ENCODE measurements around the gene MED20.
A peak's percentile ranks its signal among the peaks of the same experiment; 100 is the strongest.

MED20 gene

DNA sequence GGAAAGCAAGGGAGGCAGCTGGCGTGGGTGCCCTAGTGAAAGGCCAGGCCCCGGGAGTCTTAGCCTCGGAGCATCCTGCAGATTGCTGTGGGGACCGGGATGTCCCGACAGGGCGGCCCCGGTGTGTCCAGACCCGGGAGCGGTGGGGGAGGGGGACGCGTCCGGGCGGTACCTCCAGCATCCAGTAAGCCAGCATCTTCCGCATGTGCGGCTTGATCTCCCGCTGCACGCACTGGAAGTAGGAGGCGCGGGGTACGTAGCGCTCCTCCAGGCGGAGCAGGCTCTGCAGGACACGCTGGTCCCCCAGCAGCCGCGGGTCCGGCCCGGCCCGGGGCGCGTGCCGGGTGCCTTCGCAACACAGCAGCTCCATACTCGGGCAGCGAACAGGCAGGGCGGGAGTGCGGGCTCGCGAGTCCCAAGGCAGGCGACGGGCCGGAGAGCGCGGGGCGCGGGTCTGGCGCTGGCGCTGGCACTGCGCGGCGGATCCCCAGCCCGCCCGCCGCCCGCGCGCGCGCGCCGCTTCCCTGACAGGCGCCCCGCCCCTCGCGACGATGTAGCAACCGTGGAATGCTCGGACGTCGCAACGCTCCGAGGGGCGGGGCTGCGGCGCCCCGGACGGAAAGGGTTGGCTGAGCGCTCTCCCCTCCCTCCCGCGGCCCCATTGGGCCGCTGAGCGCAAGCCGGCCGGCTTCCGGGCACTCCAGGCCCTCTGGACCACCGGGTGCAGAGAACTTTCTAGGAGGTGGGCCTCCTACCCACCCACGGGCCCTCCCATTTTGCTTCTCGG, 20.5 kb upstream of the MED20 start, which contains the start of gene CCND3:
CCND3 (minus strand) TSS at position 529 of the 787 bp plus-strand sequence; CDS start at position 370, 159 bp downstream.
- FAIRE-seq (peak; percentile 8), DNase-seq (ENCODE audit: insufficient read length, low spot score) (peak; percentile 91)

DNA sequence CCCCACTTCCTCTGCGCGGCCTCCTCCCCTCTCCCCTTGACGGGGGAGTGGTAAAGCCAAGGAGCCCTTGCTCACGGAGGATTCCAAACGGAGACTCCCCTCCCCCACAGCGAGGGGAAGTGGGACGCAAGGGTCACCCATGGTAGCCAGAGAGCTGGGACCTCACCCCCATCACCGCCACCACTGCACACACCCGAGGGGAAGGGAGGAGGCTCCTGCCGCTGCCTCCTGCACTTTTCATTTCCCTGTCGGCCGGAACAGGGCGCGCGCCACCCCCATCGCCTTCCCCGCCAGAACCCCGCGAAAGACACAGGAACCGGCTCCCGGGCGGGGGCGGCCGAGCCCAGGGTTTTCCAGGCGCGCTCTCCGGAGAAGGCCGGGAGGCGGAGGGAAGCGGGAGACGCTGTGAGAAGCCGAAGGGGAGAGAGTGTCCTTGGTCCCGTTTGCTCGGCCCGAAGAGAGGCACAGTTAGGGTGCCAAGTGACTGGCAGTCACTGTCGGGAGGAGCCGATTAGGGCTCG, 19.9 kb upstream of the MED20 start:
- FAIRE-seq (no peak), DNase-seq (ENCODE audit: insufficient read length, low spot score) (no peak)

DNA sequence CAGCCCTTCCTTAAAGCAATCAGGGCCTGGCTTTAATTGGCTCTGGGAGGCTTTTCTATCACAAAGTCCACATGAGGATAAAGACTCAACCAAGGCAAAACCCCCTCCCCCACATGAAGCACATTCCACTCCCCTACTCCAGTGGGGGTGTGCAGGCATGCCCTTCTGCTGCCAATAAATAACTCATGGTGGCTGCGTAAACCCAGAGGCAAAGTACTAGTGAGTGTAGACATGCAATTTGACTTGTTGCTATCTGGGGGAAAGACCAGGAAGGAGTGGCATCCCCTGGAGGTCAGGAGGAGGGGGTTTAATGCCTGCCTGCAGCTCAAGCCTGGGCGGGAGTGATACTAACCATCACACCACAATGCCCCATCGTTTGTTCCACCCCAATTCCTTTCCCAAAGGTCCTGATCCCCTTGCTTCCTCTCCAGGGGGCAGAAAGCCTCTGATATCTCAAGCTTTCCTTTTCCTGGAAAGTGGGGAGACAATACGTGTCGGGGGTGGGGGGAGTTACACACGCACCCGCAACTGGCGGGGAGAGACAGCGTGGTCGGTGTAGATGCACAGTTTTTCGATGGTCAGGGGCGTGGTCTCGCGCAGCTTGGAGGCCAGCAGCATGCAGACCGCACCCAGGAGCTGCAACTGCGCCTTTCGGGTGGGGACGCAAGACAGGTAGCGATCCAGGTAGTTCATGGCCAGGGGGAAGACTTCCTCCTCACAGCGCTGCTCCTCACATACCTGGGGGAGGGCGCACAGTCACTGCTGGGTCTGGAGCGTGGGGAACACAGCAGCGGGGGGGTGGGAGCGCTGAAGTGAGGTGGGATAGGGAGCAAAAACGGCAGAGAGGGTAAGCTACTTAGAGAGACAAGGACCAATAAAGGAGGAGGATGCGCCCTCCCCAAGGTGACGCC, 19.2 kb upstream of the MED20 start:
- no peak for DNase-seq (ENCODE audit: insufficient read length, low spot score)
- FAIRE-seq: no peak

DNA sequence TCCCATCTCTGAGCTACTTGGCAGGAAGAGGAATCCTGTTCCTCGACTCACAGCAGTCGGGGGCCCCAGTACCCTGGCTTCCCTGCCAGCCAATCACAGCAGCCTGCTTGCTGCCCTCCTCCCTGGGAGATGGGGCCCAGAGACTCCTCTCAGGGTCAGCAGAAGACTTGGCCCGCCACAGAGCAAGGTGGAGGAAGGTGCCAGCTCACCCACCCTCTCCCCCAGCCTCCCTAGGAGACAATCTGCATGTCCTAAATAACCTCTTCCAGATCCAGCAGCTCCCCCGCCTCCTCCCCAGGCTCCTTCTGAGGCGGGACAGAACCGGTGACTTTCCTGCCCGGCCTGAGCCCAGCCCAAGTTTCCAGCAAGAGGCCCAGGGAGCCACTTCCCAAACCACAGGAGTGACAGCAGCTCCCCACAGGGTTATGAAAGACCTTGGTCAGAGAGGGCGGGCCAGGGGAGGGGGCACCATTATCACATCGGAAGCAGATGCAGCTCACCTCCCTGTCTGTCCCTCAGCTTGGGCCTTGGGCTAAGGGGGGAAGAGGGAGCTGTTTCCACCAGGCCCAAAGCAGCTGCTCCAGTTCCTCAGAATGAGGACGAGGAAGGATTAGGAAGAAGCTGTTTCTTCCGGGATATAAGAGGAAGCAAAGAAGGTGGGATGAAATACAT, 18.4 kb upstream of the MED20 start:
- FAIRE-seq (no peak), DNase-seq (ENCODE audit: insufficient read length, low spot score) (no peak)

DNA sequence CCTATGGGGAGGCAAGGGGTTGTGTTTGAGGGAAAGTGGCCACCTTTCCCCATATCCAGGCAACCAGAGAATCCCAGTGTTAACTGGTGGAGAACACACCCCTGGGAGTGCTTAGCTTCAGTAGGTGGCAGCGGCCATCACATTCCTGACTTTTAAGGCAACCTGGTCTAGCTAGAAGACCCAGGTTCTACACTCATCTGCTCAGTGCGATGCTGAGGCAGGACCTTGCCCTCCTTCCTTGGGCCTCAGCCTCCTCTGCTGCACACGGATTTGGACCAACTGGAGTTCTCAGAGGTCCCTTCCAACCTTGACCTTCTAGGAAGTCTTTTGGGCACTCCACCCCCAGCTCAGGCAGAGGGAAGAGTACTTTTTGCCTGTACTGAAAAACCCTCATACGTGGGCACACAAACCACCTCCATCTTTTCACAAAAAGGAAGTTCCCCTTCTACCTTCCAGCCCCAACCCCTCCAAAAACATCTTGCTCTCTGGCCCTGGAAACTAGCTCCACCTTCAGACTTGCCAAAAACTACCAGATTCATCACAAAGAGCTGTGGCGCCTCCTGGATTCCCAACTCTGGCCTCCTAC, 17.7 kb upstream of the MED20 start:
- DNase-seq (ENCODE audit: insufficient read length, low spot score): no peak
- no peak for FAIRE-seq

DNA sequence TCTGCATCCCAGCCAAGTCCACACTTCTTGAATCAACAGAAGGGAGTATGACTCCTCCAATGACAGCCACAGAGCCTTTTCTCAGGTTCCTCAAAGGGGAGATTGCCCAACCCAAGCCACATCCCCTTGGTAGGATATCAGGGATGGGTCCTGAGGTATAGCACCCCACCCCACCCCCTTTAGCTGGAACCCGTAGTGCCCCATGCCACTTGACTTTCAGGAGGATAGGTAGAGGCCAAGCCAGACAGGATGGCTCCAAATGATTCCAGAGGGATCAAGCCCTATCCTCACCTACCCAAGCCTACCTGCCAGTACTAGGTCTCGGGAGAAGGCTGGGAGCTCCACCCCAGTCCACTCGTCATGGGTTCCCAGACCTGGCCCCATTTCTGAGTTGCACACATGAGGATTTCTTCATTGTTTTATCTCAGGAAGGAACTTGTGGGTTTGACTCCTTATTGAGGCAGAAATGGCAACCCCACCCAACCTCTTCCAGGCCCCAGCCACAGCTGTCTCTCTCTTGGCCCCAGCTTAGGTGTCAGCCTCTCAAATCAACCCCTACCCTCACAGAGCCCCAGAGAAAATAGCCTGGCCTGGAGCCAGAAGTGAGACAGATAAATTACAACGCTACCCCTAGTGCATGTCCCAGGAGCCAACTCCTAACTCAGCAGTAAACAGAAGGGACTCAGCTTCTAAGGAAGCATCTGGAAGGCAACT, 17.1 kb upstream of the MED20 start:
- DNase-seq (ENCODE audit: insufficient read length, low spot score): no peak
- FAIRE-seq: no peak

DNA sequence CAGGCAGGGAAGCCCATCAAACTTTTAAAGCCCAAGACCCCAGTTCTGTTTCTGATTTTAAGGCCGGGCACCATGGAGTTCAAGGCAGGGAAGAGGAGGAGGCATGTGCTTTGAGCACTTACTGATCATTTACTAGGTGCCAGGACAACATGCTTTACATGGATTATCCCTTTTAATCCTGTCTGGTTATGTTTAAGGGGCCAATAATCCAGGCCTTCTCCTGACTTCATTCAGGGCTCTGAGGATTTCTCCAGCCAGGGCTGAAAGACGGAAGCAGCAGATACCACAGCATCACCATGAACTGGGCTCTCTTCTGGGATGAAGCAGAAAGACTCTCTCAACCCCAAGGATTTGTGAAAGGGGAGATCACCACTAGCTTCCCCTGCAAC, 16.5 kb upstream of the MED20 start:
- no peak for FAIRE-seq
- no peak for DNase-seq (ENCODE audit: insufficient read length, low spot score)

DNA sequence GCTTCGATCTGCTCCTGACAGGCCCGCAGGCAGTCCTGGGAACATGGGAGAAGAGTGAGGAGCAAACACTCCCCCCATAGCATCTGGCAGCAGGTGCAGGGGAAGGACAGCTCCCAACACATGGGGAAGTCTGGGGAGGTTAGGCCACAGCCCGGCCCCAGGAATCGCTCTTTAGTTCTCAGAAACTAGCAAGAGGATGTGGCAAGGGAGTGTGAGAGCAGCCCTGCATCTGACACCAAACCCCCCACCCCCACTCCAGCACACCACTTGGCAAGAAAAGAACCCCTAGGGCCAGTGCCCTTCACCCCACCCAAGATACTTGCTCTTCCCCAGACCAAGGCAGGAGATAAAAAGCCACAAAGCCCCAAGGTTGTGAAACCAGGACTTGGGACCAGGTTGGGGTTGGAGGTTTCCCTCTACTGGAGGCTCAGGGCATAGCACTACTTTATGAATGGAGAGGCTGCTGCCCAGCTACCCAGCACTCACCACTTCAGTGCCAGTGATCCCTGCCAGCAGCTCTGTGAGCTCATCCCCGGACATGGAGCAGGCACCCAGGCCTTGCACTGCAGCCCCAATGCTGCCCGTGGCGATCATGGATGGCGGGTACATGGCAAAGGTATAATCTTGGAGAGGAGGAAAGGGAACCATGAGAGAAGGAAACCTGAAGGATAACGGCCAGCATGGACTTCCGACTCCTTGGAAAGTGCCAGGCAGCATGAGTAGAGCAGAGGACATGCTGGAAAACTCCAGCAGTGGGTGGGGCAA, 15.3 kb upstream of the MED20 start:
- peak; percentile 51 for DNase-seq (ENCODE audit: insufficient read length, low spot score)
- peak; percentile 76 for FAIRE-seq

DNA sequence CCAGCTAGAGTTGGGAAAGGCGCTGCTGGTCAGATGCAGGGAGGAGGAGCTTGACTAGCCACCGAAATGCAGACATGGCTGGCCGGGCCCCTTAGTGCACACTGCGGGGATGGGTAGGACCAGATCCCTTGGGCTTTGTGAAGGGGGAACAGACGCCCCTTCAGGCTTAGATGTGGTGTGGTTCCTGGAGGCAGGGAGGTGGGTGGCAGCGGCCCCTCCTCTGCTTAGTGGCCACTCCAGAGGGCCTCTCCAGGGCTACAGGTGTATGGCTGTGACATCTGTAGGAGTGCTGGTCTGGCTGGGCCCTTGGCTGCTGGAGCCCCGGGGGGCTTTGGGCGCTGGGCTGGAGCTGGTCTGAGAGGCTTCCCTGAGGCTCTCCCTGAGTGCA, 14.7 kb upstream of the MED20 start:
- no peak for FAIRE-seq
- no peak for DNase-seq (ENCODE audit: insufficient read length, low spot score)

DNA sequence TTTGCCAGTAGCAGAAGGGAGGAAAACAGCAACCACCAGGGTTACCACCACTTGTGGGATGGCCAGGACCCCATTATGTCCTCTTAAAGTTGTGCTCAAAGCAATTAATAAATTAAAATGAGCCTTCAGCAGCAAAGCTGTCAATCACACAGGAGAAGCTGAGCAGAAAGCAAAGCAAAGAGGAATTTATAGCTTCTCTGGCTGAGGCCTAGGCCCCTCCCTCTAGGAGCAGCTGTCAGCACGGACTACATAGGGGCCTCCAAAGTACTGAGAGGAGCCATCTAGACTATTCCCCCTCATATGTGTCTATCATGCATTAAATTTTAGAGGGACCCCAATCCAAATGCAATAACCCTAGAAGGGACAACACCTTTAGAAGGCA, 14.2 kb upstream of the MED20 start:
- no peak for DNase-seq (ENCODE audit: insufficient read length, low spot score)
- no peak for FAIRE-seq

DNA sequence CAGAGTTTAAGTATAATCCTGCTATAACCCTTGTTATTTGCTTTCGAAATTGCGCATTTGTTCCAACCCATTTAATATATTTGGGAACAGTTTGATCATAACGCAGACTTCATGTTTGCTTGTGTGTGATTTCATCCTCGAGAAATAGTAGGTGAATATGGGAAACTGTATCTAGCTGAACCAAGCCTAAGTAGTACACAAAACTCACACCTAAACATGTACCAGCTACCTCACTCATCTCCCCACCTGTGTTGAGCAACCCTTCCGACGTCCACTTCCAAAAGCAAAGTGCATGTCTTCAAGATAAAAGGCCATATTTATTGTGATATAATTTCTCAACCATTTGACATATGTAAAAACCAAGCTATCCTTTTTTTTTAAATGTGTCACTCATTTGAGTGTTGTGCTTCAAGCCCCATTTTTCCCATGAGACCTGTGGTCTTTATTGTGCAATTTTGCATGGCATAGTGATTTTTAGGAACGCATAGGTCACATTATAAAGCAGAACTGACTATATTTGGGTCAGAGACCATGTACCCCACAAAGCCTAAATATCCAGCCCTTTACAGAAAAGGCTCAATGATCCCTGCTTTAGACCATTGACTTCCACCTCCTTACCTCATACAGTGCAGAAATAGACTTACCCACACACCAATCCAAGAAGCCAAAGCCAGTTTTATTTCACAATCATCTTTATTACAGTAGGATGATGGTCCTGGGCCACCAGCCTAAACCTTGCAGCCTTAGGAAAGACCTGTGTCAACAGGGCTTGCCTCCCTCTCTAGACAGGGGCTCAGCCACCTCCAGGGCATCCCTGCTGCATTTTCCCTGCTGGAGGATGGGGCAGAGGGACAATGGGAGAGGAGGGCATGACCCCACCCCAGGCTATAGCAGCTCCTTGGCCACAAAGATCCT, 13.6 kb upstream of the MED20 start:
- no peak for FAIRE-seq

DNA sequence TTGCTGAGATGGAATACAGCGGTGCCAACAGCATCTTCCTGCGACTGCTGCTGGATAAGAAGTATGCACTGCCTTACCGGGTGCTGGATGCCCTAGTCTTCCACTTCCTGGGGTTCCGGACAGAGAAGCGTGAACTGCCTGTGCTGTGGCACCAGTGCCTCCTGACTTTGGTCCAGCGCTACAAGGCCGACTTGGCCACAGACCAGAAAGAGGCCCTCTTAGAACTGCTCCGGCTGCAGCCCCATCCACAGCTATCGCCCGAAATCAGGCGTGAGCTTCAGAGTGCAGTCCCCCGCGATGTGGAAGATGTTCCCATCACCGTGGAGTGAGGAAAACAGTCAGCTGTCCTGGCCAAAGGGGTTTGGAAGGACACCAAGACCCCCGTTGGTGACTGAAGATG, 11.4 kb upstream of the MED20 start:
- DNase-seq (ENCODE audit: insufficient read length, low spot score) (no peak), FAIRE-seq (no peak)

More for the DNA sequence above, 13.6 kb upstream of the MED20 start:
- no peak for DNase-seq (ENCODE audit: insufficient read length, low spot score)

DNA sequence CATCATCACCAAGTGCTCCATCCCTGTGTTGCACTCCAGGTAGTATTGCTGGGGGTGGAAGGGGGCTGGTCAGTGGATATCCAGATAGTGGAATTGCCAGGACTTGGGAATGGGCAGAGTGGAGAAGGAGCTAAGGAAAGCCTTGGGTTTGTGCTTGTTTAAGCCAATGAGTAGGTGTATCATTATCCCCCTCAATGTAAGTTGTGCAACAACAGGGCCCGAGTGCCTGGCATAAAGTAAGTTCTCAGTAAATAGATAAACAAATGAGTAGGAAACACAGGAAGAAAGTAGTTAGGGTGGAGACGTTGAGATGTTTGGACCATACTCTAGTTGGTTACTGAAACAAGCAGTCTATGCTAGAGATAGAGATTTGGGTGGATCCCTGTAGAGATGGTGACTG, 10.9 kb upstream of the MED20 start:
- DNase-seq (ENCODE audit: insufficient read length, low spot score) (no peak), FAIRE-seq (no peak)

DNA sequence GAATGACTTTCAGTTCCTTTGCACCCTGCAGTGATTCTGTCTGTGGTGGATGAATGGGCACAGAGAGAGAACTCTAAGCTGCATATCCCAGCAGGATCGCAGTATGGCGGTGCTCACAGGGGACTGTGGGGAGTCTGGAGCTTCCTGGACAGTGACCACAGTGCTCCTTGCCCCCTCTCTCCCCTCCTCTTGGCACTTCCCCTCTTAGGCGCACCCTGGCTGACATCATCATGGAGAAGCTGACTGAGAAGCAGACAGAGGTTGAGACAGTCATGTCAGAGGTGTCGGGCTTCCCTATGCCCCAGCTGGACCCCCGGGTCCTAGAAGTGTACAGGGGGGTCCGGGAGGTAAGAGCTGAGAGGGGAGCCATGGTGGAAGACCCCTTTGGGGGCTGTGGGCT, 9.0 kb upstream of the MED20 start:
- DNase-seq (ENCODE audit: insufficient read length, low spot score) (no peak), FAIRE-seq (no peak)

DNA sequence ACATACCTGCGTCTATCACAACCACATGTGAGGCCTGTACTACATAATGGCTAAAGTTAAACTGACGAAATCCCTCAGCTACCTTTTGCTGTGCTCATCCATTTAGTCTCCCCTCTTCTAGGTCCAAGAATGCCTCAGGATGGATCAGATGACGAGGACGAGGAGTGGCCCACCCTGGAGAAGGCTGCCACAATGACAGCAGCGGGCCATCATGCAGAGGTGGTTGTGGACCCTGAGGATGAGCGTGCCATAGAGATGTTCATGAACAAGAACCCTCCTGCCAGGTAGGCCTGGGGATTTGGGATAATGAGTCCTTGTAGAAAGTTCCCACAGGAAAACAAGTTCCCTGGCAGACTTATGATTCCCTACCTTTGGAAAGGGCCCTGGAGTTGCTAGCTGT, 6.3 kb upstream of the MED20 start:
- DNase-seq (ENCODE audit: insufficient read length, low spot score): no peak
- FAIRE-seq: no peak

DNA sequence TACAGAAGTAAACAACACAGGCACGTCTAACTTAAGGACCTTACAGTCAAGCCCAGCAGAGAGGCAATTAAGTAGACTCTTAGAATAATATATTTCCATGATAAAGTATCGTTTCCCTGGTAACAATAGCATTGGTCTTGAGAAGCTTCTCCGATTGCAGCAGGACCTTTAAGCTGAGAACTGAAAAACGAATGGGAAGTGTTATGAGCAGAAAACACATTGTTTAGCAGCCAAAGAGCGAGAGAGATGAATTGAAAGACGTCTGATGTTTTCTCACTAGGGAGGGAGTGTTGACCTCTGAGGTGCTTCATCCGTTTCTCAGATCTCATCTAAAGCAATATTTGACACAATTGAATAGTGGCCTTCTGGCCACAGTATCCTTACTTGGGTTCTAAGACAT, 1.2 kb upstream of the MED20 start:
- no peak for FAIRE-seq

DNA sequence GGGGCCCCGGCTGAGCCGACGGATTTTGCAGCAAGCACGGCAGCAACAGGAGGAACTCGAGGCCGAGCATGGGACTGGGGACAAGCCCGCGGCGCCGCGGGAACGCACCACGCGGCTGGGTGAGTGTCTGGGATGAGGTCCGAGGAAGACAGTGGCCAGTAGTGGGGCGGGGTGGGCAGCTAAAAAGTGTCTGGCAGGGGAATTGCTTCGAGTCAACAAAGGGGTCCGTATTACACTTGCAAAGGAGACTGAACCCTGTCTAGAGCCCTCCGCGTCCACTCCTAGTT, 716 bp upstream of the MED20 start:
- DNase-seq (ENCODE audit: insufficient read length, low spot score): no peak
- FAIRE-seq: no peak

More for the DNA sequence above, 1.2 kb upstream of the MED20 start:
- DNase-seq (ENCODE audit: insufficient read length, low spot score): no peak

DNA sequence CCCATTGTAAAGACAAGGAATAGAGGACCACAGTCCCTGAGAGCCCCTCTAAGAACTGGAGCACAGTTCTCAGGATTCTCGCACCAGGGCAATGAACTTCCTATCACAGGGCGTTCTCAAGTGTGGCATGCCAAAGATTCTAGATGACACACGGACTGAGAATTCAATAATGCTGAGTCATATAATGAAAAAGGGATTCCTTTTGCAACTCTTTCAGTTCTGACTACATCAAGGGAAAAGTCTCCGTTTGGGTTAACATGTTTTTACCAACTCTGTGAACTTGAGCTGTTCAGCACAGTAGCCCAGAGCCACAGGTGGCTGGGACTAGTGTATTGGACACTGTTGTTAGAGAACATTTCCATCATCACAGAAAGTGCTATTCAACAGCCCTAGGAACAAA, 3.4 kb downstream of the MED20 start:
- no peak for FAIRE-seq
- no peak for DNase-seq (ENCODE audit: insufficient read length, low spot score)
